Measurements from ENCODE around the gene CUL4A.
A peak's percentile ranks its signal among the peaks of the same experiment; 100 is the strongest.

DNA sequence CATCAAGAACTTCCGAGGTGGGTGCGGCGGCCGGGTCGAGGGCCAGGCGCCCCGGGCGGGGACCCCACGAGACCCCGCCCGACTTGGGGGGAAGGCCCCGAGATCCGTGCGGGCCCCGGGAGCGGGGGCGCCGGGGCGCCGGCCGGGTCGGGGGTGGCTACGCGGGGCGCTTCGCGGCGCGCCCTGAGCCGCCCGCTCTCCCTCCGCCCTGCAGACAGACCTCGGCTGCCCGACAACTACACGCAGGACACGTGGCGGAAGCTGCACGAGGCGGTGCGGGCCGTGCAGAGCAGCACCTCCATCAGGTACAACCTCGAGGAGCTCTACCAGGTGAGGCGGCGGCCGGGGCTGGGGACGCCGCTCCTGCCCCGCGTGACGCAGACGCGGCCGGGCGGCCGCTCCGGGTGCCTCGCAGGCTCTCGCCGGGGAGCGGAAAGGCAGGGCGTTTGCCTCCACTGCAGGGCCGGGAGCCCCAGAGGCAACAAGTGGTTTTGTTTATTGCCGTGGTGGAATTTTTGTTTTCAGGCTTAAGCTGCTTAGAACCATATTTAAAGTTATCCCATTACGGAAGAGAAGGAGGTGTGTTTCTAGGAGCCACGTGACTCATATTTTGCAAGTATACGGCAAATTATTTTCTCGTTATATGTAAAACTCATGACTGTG is 477 bp downstream of the CUL4A start:
- TF ChIP-seq, protein P1, sequence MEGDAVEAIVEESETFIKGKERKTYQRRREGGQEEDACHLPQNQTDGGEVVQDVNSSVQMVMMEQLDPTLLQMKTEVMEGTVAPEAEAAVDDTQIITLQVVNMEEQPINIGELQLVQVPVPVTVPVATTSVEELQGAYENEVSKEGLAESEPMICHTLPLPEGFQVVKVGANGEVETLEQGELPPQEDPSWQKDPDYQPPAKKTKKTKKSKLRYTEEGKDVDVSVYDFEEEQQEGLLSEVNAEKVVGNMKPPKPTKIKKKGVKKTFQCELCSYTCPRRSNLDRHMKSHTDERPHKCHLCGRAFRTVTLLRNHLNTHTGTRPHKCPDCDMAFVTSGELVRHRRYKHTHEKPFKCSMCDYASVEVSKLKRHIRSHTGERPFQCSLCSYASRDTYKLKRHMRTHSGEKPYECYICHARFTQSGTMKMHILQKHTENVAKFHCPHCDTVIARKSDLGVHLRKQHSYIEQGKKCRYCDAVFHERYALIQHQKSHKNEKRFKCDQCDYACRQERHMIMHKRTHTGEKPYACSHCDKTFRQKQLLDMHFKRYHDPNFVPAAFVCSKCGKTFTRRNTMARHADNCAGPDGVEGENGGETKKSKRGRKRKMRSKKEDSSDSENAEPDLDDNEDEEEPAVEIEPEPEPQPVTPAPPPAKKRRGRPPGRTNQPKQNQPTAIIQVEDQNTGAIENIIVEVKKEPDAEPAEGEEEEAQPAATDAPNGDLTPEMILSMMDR (IDR thresholded peaks at IDR 0.05 in 4 of 5, conservative IDR thresholded peaks at IDR 0.05 in 1 of 5): no peak
- TF ChIP-seq POLR2A (IDR thresholded peaks at IDR 0.05): peak in 1 of 2 donors; percentile 46
